ENCODE data around the gene C20orf204.
A peak's percentile ranks its signal among the peaks of the same experiment; 100 is the strongest.

Gene C20orf204

GRCh38 chr20:64065974-64066343 lies 30.0 kb downstream of the C20orf204 start:
- Histone ChIP-seq H3K79me2 (ENCODE audit: low read length) (no peaks in the 10 kb centered on the region), H3K4me2 (ENCODE audit: low read depth, low read length) (peak overlapping the region; percentile 77), H4K20me1 (ENCODE audit: insufficient read depth, low read length) (no peaks in the 10 kb centered on the region), H3K36me3 (replicated peaks; ENCODE audit: insufficient read depth, low read length) (no peaks in the 10 kb centered on the region), H3F3A (ENCODE audit: insufficient read depth, low read length) (peaks cover 11% of the 10 kb centered on the region), H3K9me3 (replicated peaks; ENCODE audit: insufficient read depth, low read length) (no peaks in the 10 kb centered on the region), H3K27ac (ENCODE audit: low read length) (peak overlapping the region; percentile 84; the same call in 1 of the 2 replicates), H3K4me3 (ENCODE audit: low read length) (peak overlapping the region; percentile 16; the same call in 1 of the 2 replicates), H3K27me3 (replicated peaks; ENCODE audit: insufficient read depth, low read length) (no peaks in the 10 kb centered on the region), H3K9ac (ENCODE audit: low read length) (peak overlapping the region; percentile 49; the same call in 1 of the 2 replicates), H3K9me2 (replicated peaks; ENCODE audit: insufficient read depth, low read length) (no peaks in the 10 kb centered on the region), H3K4me1 (ENCODE audit: low read length) (peaks cover 38% of the 10 kb centered on the region), H2AFZ (ENCODE audit: low read length) (no peak overlapping the region)
- DNase-seq = peak; percentile 95
- TF ChIP-seq CTCF (IDR thresholded peaks at IDR 0.05; ENCODE audit: low read length) (no peak), EZH2 (optimal IDR thresholded peaks at IDR 0.05; ENCODE audit: low read depth, low read length) (no peak), EZH2phosphoT487 (IDR thresholded peaks at IDR 0.05; ENCODE audit: low read length) (no peak)

DNA sequence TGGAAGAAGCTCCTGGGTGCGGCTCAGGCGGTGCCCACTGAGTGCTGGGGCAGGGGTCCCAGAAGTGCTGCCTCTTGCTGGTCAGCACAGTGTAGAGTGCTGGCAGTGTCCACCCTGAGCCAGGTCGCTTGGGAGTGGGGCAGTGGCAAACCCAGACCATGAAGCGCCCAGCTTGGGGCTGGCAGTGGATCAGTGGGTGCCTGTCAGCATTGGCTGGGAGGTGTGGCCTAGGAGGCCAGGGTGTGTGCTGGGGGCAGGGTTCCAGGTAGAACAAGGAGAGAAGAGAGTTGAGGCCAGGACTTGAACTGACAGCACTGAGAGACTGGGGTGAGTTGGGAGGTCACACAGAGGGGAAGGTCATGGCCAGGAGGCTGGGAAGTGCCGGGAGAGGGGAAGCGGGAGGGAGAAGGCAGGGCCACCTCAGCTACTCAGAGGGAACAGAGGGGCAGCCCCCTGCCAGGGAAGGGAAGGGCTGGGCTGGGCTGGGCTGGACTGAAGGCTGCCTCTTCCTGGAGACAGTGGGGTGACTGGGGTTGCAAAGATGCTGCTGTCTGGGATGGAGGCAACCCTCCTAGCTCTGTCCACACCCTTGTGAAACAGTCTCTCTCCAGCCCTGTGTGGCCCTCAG lies 31.1 kb downstream of the C20orf204 start:
- no peak overlapping the region for H2AFZ ChIP-seq (ENCODE audit: low read length)
- H3K79me2 ChIP-seq (ENCODE audit: low read length) = no peaks in the 10 kb centered on the region
- H3K36me3 ChIP-seq (replicated peaks; ENCODE audit: insufficient read depth, low read length) = no peaks in the 10 kb centered on the region
- peaks cover 11% of the 10 kb centered on the region for H3F3A ChIP-seq (ENCODE audit: insufficient read depth, low read length)
- TF ChIP-seq EZH2phosphoT487 (IDR thresholded peaks at IDR 0.05; ENCODE audit: low read length) (no peak), CTCF (IDR thresholded peaks at IDR 0.05; ENCODE audit: low read length) (no peak), EZH2 (optimal IDR thresholded peaks at IDR 0.05; ENCODE audit: low read depth, low read length) (no peak)
- no peaks in the 10 kb centered on the region for H3K9me3 ChIP-seq (replicated peaks; ENCODE audit: insufficient read depth, low read length)
- H3K9me2 ChIP-seq (replicated peaks; ENCODE audit: insufficient read depth, low read length) = no peaks in the 10 kb centered on the region
- H3K4me2 ChIP-seq (ENCODE audit: low read depth, low read length) = peak overlapping the region; percentile 77
- H4K20me1 ChIP-seq (ENCODE audit: insufficient read depth, low read length) = no peaks in the 10 kb centered on the region
- peaks cover 37% of the 10 kb centered on the region for H3K4me1 ChIP-seq (ENCODE audit: low read length)
- H3K27me3 ChIP-seq (replicated peaks; ENCODE audit: insufficient read depth, low read length) = no peaks in the 10 kb centered on the region
- no peak overlapping the region for H3K27ac ChIP-seq (ENCODE audit: low read length)
- no peak overlapping the region for H3K4me3 ChIP-seq (ENCODE audit: low read length)
- H3K9ac ChIP-seq (ENCODE audit: low read length) = no peak overlapping the region
- no peak for DNase-seq

- H3K36me3 ChIP-seq (replicated peaks; ENCODE audit: insufficient read depth, low read length) = no peaks in the 10 kb centered on the region
- no peak overlapping the region for H3K4me2 ChIP-seq (ENCODE audit: low read depth, low read length)
- H3K9me2 ChIP-seq (replicated peaks; ENCODE audit: insufficient read depth, low read length) = no peaks in the 10 kb centered on the region
- peaks cover 11% of the 10 kb centered on the region for H3F3A ChIP-seq (ENCODE audit: insufficient read depth, low read length)
- H3K79me2 ChIP-seq (ENCODE audit: low read length) = no peaks in the 10 kb centered on the region
- TF ChIP-seq EZH2 (optimal IDR thresholded peaks at IDR 0.05; ENCODE audit: low read depth, low read length) (no peak), CTCF (IDR thresholded peaks at IDR 0.05; ENCODE audit: low read length) (no peak), EZH2phosphoT487 (IDR thresholded peaks at IDR 0.05; ENCODE audit: low read length) (no peak)
- H3K4me1 ChIP-seq (ENCODE audit: low read length) = peaks cover 32% of the 10 kb centered on the region
- H3K9me3 ChIP-seq (replicated peaks; ENCODE audit: insufficient read depth, low read length) = no peaks in the 10 kb centered on the region
- no peaks in the 10 kb centered on the region for H4K20me1 ChIP-seq (ENCODE audit: insufficient read depth, low read length)
- H3K27me3 ChIP-seq (replicated peaks; ENCODE audit: insufficient read depth, low read length) = no peaks in the 10 kb centered on the region
- no peak overlapping the region for H3K27ac ChIP-seq (ENCODE audit: low read length)
- H3K4me3 ChIP-seq (ENCODE audit: low read length) = no peak overlapping the region
- no peak overlapping the region for H3K9ac ChIP-seq (ENCODE audit: low read length)
- no peak overlapping the region for H2AFZ ChIP-seq (ENCODE audit: low read length)
- DNase-seq = no peak
Observed at GRCh38 chr20:64067733-64068307, 31.8 kb downstream of the C20orf204 start.

Data from MM.1S (cell line).